ENCODE results near the gene FMNL2. TPM values are rescaled to one million over a fixed set of nuclear protein-coding genes. Genes with fewer than 3 reads are reported as not detected.

Gene FMNL2
- polyA plus RNA-seq, 1 donor from 2014 or later = 86.5 TPM

DNA sequence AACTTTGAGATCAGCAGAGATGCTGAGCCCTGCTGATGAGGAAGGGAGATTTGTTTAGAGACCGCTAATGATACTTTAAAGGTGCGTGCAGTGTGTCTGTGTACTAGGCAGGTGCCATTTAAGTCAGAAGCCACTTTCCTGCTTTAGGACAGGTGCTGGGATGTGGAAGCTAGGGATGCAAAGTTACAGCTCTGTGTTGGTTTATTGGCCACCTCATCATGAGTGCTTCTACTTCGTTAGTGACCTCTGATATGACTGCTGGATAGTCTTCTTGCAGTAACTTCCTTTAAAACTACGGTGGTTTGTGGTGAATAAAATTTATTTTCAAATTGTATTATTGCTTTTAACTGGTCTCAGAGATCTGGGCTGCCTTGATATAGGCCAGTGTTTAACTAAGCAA lies 44.1 kb downstream of the FMNL2 start:
- Histone ChIP-seq H2AFZ (ENCODE audit: low read depth, low read length) (no peak overlapping the region), H3K36me3 (ENCODE audit: insufficient read depth, low read length) (no peaks in the 10 kb centered on the region), H3K27ac (ENCODE audit: low read length) (no peak overlapping the region), H3K79me2 (replicated peaks; ENCODE audit: insufficient read depth, low read length) (peaks cover 46% of the 10 kb centered on the region), H3K4me3 (ENCODE audit: low read length) (no peak overlapping the region), H3K9me2 (ENCODE audit: insufficient read depth, low read length) (no peaks in the 10 kb centered on the region), H4K20me1 (ENCODE audit: insufficient read depth) (no peaks in the 10 kb centered on the region), H3K4me2 (ENCODE audit: low read length) (no peak overlapping the region), H3F3A (ENCODE audit: insufficient read depth, low read length, poor library complexity, severe bottlenecking) (no peaks in the 10 kb centered on the region), H3K9me3 (ENCODE audit: low read length) (no peaks in the 10 kb centered on the region), H3K27me3 (ENCODE audit: insufficient read depth, low read depth, low read length) (no peaks in the 10 kb centered on the region), H3K9ac (ENCODE audit: low read length) (no peak overlapping the region)
- no peak for TF ChIP-seq POLR2AphosphoS5 (IDR thresholded peaks at IDR 0.05)
- TF ChIP-seq SMC3 (conservative IDR thresholded peaks at IDR 0.05; ENCODE audit: poor library complexity) = no peak
- TF ChIP-seq TAF1 (IDR thresholded peaks at IDR 0.05; ENCODE audit: low read depth) = no peak
- TF ChIP-seq, protein P1, sequence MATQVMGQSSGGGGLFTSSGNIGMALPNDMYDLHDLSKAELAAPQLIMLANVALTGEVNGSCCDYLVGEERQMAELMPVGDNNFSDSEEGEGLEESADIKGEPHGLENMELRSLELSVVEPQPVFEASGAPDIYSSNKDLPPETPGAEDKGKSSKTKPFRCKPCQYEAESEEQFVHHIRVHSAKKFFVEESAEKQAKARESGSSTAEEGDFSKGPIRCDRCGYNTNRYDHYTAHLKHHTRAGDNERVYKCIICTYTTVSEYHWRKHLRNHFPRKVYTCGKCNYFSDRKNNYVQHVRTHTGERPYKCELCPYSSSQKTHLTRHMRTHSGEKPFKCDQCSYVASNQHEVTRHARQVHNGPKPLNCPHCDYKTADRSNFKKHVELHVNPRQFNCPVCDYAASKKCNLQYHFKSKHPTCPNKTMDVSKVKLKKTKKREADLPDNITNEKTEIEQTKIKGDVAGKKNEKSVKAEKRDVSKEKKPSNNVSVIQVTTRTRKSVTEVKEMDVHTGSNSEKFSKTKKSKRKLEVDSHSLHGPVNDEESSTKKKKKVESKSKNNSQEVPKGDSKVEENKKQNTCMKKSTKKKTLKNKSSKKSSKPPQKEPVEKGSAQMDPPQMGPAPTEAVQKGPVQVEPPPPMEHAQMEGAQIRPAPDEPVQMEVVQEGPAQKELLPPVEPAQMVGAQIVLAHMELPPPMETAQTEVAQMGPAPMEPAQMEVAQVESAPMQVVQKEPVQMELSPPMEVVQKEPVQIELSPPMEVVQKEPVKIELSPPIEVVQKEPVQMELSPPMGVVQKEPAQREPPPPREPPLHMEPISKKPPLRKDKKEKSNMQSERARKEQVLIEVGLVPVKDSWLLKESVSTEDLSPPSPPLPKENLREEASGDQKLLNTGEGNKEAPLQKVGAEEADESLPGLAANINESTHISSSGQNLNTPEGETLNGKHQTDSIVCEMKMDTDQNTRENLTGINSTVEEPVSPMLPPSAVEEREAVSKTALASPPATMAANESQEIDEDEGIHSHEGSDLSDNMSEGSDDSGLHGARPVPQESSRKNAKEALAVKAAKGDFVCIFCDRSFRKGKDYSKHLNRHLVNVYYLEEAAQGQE (IDR thresholded peaks at IDR 0.05; ENCODE audit: borderline replicate concordance) = no peak
- TF ChIP-seq MXI1 (conservative IDR thresholded peaks at IDR 0.05; ENCODE audit: poor library complexity, severe bottlenecking) = no peak
- TF ChIP-seq EZH2 (IDR thresholded peaks at IDR 0.05; ENCODE audit: borderline replicate concordance, insufficient read depth, low read length, poor library complexity, severe bottlenecking) = no peak
- no peak for TF ChIP-seq EP300 (conservative IDR thresholded peaks at IDR 0.05; ENCODE audit: poor library complexity, severe bottlenecking)
- no peak for TF ChIP-seq RAD21 (conservative IDR thresholded peaks at IDR 0.05)
- no peak for TF ChIP-seq CTCF (IDR thresholded peaks at IDR 0.05; ENCODE audit: poor library complexity, severe bottlenecking)

GRCh38 chr2:152380261-152381055 lies 45.5 kb downstream of the FMNL2 start:
- Histone ChIP-seq H3K27me3 (ENCODE audit: insufficient read depth, low read depth, low read length) (no peaks in the 10 kb centered on the region), H3K27ac (ENCODE audit: low read length) (no peak overlapping the region), H3K36me3 (ENCODE audit: insufficient read depth, low read length) (no peaks in the 10 kb centered on the region), H3K79me2 (replicated peaks; ENCODE audit: insufficient read depth, low read length) (peaks cover 39% of the 10 kb centered on the region), H3K9me3 (ENCODE audit: low read length) (no peaks in the 10 kb centered on the region), H2AFZ (ENCODE audit: low read depth, low read length) (no peak overlapping the region), H3F3A (ENCODE audit: insufficient read depth, low read length, poor library complexity, severe bottlenecking) (no peaks in the 10 kb centered on the region), H3K4me2 (ENCODE audit: low read length) (no peak overlapping the region), H4K20me1 (ENCODE audit: insufficient read depth) (no peaks in the 10 kb centered on the region), H3K9me2 (ENCODE audit: insufficient read depth, low read length) (no peaks in the 10 kb centered on the region), H3K9ac (ENCODE audit: low read length) (no peak overlapping the region), H3K4me3 (ENCODE audit: low read length) (no peak overlapping the region)
- TF ChIP-seq MXI1 (conservative IDR thresholded peaks at IDR 0.05; ENCODE audit: poor library complexity, severe bottlenecking) = no peak
- TF ChIP-seq SMC3 (conservative IDR thresholded peaks at IDR 0.05; ENCODE audit: poor library complexity) = no peak
- TF ChIP-seq, protein P1 (IDR thresholded peaks at IDR 0.05; ENCODE audit: borderline replicate concordance) = no peak
- TF ChIP-seq POLR2AphosphoS5 (IDR thresholded peaks at IDR 0.05) = no peak
- no peak for TF ChIP-seq EP300 (conservative IDR thresholded peaks at IDR 0.05; ENCODE audit: poor library complexity, severe bottlenecking)
- TF ChIP-seq TAF1 (IDR thresholded peaks at IDR 0.05; ENCODE audit: low read depth) = no peak
- TF ChIP-seq CTCF (IDR thresholded peaks at IDR 0.05; ENCODE audit: poor library complexity, severe bottlenecking) = no peak
- no peak for TF ChIP-seq EZH2 (IDR thresholded peaks at IDR 0.05; ENCODE audit: borderline replicate concordance, insufficient read depth, low read length, poor library complexity, severe bottlenecking)
- TF ChIP-seq RAD21 (conservative IDR thresholded peaks at IDR 0.05) = no peak
